MM.1S (cell line): ENCODE data around the gene EIF3I.

Source experiments
- EZH2phosphoT487 ChIP-seq: fragments of 300-600 bp; sonication (generic); IDR thresholded peaks from 2 replicates; pipeline ENCODE4 v1.6.1; 2018; ENCODE audit warnings: antibody characterized with exemption, low read length
- TF ChIP-seq, protein P1 (sequence below): fragments of 300-600 bp; sonication (generic); IDR thresholded peaks from 2 replicates; pipeline ENCODE4 v1.5.1; 2016; ENCODE audit warnings: antibody characterized with exemption, low read length, mixed read lengths

- TF ChIP-seq EZH2phosphoT487, result no peak
- TF ChIP-seq, protein P1, sequence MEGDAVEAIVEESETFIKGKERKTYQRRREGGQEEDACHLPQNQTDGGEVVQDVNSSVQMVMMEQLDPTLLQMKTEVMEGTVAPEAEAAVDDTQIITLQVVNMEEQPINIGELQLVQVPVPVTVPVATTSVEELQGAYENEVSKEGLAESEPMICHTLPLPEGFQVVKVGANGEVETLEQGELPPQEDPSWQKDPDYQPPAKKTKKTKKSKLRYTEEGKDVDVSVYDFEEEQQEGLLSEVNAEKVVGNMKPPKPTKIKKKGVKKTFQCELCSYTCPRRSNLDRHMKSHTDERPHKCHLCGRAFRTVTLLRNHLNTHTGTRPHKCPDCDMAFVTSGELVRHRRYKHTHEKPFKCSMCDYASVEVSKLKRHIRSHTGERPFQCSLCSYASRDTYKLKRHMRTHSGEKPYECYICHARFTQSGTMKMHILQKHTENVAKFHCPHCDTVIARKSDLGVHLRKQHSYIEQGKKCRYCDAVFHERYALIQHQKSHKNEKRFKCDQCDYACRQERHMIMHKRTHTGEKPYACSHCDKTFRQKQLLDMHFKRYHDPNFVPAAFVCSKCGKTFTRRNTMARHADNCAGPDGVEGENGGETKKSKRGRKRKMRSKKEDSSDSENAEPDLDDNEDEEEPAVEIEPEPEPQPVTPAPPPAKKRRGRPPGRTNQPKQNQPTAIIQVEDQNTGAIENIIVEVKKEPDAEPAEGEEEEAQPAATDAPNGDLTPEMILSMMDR, result no peak
These were observed 47.5 kb downstream of the EIF3I start for GRCh38 chr1:32269744-32270143.
